DMS153 treated with DMSO at 0.1 percent for 48 hours (cell line): ENCODE data around the gene SNRPD3.

Source experiments
- DNase-seq: peaks from one replicate; lab custom pipeline; 2025; ENCODE audit not compliant: unreplicated experiment; lab: John Stamatoyannopoulos, UW

SNRPD3 gene

GRCh38 chr22:24566899-24567511 is 11.2 kb downstream of the SNRPD3 start:
- no peak for DNase-seq

GRCh38 chr22:24567668-24568067 is 11.9 kb downstream of the SNRPD3 start:
- no peak for DNase-seq

- DNase-seq: no peak
Observed at GRCh38 chr22:24571266-24571665, 15.5 kb downstream of the SNRPD3 start.

DNA sequence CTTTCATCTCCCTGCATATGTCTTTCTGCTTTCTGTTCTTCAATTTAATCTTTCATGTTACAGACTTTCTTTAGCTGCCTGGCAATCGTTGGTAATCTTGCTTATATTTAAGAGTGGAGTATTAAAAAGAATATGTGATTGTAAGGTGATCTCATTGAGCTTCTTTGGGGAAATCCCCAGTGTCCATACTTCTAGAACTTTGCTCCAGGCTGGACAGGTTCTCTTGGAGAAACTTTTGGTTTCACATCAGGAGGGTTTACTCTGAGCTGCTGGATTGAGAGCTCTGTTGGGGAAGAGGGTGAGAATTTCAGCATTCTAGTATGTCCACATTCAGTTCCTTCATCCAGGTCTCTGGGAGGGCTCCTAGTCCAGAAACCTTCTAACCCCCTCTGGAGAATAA is 21.0 kb downstream of the SNRPD3 start:
- no peak for DNase-seq

DNA sequence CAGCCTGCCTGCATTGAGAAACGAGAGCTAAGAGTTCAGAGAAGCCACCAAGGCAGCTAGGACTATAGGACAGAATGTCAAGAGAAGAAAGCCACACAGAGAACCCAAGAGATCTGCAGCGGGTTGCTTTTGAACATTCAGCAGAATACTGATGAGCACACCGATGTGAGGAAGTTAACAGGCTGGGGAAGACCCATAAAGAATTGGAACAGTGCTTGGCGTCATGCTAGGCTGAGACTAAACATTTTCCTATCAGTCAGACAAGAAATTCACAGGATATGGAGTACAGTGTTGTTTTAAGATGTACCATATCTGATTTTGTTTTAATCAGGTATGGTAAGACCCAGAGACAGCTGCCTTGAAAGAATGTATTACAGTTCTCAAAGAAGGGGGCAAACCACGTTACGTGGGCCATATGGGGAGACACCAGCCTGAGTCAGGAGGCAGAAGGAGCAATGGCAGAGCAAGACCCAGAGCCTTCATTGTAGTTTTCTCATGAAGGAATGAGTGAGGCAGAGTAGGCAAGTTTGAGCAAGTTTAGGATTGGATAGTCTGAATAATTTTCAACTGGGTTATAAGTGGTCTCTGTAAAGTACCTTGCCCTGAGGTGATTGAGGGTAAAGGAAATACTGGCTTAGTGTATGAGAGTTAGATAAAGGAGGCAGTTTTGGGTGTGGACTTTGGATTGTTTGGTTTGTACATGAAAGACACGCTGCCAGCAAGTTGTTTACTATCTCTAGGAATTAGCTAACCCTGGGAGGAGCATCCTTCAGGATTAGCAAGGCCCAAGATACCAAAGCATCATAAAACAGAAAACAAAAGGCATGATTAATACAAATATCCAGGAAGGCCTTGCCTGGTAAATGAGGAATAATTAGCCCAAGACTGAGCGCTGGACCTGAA is 22.8 kb downstream of the SNRPD3 start:
- no peak for DNase-seq

GRCh38 chr22:24579258-24579601 is 23.4 kb downstream of the SNRPD3 start:
- no peak for DNase-seq

DNA sequence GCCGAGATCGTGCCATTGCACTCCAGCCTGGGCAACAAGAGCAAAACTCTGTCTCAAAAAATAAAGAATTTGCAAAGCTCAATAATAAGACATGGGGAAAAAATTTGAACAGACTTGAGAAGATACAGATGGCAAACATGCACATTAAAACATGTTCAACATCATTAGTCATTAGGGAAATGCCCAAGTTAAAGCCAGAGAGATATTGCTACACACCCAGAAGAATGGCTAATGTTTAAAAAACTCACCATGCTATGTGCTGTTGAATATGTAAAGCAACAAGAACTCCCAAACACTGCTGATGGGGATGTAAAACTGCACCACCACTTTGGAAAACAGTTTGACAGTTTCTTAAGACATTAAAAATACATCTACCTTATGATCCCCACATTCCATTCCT is 24.5 kb downstream of the SNRPD3 start:
- no peak for DNase-seq

DNA sequence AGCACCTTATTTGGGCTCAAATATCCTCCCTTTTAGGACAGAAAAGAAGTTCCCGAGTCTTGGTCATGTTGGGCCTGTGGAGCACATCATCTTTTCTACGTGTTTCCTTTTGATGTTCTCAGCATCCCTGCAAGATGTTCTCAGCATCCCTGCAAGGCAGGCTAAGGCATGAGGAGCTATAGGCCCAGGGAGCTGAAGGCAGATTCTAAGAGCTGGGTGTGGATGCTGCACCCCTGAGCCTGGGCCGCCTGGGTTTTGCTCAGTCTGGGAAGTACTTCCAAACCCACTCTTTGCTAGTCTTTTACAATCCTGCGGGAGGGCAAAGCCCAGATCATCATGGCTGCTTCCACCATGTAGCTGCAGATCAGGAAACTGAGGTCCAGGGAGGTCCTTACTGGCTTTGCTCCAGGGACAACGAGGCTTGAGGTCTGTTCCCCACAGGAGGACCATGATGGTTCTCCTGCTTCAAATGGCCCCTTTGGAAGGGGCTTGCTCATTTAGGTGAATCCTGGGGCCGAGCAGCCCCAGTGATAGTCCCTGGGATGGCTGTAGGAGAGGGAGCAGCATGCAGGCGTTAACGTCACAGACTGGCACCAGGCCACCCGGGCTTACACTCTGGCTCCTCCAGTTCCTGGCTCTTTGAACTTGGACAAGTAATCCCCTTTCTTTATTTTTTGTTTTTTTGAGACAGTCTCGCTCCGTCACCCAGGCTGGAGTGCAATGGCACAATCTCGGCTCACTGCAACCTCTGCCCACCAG is 26.4 kb downstream of the SNRPD3 start:
- DNase-seq: no peak

DNA sequence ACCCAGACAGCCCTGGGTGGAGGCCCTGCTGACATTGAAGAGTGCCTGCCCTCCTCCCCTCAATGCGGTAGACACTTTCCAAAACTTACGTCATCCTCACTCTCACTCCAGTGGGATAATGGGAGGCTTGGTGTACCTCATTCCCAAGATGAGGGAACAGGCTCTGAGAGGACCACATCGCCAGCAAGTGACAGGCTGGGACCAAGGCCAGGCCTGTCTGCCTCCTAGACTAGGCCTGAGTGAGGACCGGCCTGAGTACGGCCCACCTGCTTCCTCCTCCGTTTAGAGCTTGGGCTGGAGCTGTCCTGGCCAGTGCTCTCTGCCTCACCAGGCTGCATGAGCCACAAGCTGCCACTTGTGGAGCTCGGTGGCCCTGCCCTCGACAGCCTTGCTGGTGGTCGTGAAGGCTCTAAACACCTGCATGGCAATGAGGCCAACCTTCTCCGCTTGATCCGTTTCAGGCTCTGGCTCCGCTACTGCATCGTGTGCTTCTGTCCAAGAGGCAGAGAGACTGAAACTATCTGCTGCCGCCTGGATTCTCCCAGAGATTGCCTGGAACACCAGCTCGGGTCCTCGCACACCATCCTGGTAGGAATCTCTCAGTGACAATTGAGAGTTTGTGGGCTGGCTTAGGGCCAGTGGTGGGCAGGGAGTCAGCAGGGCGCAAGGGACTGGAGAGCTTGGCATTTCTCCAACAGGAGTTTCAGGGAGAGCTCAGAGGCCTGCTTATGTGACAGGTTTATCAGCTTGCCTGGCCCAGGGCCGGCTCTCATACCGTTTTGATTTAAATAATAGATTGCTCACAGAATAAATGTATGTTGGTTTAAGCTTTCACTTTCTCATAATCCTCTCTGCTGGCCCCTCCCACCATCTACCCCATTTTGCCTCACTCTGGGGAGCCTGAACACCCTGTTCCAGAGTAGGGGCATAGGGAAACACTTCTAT is 27.7 kb downstream of the SNRPD3 start:
- DNase-seq: peak; percentile 60

GRCh38 chr22:24584166-24584790 is 28.5 kb downstream of the SNRPD3 start:
- no peak for DNase-seq

DNA sequence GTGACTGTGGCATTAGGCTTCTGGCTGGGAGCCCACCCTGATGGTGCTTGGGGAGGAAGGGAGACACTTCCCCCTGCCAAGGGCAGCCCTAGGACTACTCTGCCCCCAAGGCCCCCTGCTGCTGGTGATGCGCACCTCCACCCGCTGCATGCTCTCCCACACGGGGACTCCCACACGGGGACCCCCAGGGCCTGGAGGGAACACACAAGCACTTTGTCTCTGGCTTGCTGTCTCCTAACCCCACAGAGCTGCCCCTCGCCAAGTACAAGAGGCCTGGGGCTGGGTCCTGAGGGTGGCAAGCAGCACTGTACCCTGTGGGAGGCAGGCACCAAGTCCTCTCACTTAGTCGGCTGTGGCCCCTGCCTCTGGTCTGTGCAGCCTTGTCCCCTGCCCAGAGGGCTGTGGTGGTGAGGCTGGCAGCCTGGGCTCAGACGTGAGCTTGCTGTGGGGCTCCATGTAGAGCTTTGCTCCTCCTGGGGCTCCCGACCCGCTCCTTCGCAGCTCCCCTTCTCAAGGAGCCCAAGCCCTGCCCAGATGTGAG is 29.1 kb downstream of the SNRPD3 start:
- no peak for DNase-seq

DNA sequence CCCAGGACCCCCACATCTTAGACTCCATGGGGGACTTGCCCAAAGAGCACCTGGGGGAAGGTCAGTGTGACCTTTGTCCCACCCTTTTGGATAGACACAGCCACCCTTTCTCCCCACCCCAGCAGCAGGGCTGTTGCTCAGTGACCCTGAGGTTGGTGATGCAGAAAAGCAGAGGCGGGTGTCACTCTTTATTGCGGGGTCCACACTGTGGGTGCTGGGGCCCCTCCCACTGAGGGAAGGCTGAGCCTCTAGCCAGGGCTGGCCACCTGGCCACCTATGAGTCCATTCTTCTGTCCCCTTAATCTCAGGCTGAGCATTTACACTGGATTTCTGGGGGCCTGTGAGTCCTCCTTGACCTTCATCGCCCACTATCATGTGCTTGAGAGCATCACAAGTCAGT is 29.7 kb downstream of the SNRPD3 start:
- DNase-seq: no peak

- no peak for DNase-seq
Observed at GRCh38 chr22:24585927-24586546, 30.2 kb downstream of the SNRPD3 start.

DNA sequence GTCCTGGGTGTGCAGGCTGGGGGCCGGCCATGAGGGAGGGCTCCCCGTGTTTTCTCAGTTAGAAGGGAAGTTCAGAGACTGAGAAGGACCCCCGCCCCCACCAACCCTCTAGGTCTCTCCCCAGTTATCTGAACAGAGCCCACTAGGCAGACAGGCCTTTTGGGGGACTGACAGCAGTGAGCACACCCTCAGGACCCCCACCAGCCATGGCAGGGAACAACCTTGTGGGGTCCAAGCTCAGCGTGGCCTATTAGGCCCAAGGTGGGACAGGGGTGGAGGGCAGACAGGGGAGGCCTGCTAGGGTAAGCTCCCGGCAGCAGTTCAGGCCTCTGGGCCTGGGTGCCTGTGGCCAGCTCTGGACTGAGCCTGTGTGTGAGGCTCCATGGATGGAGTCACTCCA is 31.5 kb downstream of the SNRPD3 start:
- DNase-seq: no peak

DNA sequence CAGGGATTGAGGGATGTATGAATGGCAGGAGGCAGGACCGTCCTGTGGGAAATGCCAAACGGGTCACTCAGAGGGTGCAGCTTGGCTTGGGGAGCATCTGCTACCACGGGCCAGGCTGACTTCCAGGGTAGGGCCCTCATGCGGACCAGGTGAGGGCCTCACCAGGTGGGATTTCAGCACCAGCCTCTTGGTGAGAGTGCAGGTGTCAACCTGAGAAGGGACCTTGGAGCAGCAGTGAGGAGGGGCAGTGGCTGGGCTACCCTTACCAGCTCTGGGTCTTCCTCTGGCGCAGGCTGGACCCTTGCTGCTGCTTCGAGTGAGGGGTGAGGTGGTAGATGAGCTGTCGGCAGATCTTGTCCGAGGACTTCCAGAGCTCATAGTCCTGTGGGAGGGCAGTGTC is 32.1 kb downstream of the SNRPD3 start:
- no peak for DNase-seq

- DNase-seq: no peak
Observed at GRCh38 chr22:24588381-24588756, 32.6 kb downstream of the SNRPD3 start.

DNA sequence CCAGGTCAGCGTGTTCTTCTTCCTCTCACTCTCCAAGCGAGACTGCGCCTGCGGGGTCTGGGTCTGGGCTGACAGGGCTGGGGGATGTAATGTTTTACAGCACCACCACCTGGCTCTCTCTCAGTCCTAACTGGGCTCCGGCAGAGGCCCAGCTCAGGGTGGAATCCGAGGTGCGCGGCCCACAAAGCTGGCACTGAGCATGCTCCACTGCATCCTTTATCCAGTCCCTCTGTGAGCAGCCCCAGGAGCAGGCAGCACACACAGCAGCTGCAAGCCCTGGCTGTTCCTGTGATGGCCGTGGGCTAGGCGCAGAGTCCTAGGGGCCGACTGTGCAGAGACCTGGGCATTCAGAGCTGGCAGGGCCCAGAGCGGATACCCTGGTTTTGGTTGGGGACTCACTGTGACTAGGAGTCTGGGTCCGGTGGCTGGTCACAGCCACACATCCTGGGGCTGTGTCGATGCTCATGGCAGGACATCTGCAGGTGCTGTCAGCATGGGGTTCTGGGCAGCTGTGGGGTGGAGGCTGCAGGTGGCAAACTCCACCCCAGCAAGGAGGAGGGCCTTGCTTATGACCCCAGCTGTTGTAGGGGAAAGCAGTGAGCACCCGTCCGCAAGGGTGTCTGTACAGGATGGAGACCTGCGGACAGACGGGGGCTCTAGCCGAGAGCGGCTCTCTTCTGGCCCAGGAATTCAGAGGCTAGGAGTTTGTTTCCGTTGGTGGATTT is 33.1 kb downstream of the SNRPD3 start:
- no peak for DNase-seq

- DNase-seq: no peak
Observed at GRCh38 chr22:24589518-24590030, 33.8 kb downstream of the SNRPD3 start.
